Measurements from ENCODE around the gene WDR77.

The WDR77 gene

GRCh38 chr1:111424281-111424680 is 24.8 kb downstream of the WDR77 start:
- DNase-seq, result no peak

DNA sequence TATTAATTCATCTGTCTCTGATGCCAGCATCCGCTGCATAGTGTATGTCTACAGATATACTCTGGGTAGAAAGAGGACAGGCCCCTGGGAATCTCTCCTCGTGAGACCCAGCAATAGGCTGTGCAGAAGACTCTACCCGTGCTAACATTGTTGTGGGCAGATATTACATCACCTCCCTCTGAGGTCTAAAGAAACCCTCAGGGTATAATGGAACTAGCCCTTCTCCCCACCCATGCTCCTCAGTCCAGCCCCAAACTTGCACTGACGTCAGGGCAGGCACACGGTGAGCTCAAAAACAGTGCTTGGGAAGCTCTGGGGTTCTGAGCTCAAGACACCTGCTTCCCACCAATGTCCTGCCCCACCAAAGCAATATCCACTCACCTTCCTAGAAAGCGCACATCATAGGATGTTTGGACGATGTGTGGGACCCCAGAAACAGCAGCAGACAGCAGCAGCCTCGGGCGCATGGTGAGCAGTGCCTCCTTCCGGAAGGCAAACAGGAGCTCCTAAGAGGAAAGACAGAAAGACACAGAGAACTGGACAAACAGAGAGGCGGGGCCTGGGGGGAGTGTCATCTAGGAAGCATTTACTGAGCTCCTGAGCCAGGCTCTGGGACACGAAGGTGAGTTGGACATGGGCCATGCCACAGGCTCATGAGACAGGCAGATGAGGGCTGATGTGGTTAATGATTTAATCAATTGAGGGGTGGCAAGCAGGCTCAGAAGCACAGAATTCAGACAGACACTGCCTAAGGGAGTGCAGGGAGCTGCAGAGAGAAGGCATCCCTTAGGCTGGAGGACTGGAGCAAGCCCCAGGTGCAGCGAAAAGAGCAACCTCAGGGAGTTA is 26.3 kb downstream of the WDR77 start:
- DNase-seq, result no peak

DNA sequence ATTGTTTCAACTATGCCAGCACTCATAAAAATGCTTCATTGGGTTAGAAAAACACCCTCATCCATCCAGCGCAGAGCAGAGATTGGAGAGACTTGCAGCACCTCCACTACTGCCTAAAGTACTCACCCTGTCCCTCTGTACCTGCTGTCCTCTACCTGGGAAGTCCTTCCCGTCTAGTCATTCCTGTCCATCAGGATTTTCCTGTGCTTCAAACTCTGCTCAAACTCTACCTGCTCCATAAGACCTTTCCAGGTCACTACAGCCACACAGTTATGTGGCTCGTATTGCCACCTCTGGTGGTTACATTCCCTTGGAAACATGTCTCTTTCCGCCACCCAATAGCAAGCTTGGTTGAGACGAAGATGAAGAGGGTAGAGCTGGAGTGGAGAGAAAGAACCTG is 28.7 kb downstream of the WDR77 start:
- DNase-seq, result no peak

- no peak for DNase-seq
These were observed 30.0 kb downstream of the WDR77 start for GRCh38 chr1:111419037-111419436.

- DNase-seq, result no peak
These were observed 31.3 kb downstream of the WDR77 start for GRCh38 chr1:111417755-111418154.

DNA sequence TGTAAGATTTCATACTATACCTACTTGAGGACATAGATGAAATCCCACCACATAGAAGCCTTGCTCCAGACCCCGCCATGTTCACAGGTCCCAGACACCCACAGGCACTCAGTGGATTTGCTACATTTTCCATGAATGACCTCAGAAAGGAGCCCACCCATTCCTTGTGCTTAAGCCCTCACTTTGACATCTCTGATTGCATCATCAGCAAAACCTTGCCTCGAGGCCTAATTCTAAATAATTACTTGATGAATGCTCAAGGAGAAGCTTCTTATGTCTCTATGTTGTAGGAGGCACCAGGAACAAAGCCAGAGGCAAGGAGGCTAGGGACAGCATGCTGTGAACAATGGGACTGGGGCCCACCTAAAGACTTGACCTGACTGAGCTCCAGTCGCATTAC is 33.6 kb downstream of the WDR77 start:
- no peak for DNase-seq

DNA sequence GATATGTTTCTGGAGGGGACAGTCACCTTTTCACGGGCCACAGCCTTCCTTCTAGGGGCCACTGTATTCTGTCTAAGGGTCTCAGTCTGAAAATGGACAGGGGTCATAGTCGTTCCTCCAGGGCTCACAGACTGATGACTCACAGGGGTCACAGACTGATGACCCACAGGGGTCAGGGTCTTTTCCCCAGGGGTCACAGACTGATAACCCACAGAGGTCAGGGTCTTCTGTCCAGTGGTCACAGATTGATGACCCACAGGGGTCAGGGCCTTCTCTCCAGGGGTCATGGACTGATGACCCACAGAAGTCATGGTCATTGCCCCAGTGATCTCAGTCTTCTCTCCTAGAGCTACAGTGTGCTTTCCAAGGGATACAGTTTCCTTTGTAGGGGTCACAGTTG is 34.3 kb downstream of the WDR77 start:
- no peak for DNase-seq

GRCh38 chr1:111412839-111413238 is 36.2 kb downstream of the WDR77 start:
- no peak for DNase-seq

- DNase-seq, result no peak
These were observed 41.8 kb downstream of the WDR77 start for GRCh38 chr1:111407301-111407700.

DNA sequence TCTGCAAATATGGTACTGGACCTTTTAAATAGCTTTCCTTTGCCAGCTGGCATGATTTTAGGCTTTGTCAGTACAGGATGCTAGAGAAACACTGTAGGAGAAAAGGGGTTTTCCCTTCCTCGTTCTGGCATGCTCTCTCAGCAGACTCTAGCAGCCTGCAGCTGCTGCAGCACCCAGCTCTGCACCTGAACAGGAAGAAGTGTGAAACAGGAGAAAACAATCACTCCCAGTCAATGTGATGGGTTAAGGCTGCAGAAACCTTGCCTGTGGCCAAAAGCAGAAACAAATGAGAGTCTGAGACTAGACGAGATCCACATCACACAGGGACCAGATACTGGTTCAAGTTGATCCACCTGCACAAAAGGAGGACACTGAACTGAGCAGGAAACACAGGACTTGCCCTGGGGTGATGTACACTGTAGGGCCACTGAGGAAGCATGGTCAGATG is 42.7 kb downstream of the WDR77 start:
- DNase-seq, result peak in 1 of 2 donors; percentile 24

GRCh38 chr1:111404588-111404987 is 44.5 kb downstream of the WDR77 start:
- no peak for DNase-seq

DNA sequence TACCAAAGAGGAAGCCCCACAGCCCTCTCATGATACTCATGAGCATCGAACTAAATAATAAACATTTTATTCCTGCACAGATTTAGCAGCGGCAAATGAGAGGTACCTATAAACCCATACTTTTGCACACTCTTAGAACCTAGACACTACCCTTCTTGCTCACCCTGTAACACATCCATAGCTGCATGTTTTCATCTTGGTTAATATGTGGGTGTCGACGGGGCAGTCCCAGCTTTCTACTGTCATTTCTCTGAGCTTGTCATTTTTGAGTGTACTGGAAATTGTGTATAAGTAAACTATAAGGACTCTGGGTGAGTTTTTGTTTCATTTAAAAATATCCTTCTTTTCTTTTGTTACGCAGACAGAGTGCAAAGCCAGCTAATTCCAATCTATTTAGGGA is 47.0 kb downstream of the WDR77 start:
- peak in 1 of 2 donors; percentile 11 for DNase-seq

DNA sequence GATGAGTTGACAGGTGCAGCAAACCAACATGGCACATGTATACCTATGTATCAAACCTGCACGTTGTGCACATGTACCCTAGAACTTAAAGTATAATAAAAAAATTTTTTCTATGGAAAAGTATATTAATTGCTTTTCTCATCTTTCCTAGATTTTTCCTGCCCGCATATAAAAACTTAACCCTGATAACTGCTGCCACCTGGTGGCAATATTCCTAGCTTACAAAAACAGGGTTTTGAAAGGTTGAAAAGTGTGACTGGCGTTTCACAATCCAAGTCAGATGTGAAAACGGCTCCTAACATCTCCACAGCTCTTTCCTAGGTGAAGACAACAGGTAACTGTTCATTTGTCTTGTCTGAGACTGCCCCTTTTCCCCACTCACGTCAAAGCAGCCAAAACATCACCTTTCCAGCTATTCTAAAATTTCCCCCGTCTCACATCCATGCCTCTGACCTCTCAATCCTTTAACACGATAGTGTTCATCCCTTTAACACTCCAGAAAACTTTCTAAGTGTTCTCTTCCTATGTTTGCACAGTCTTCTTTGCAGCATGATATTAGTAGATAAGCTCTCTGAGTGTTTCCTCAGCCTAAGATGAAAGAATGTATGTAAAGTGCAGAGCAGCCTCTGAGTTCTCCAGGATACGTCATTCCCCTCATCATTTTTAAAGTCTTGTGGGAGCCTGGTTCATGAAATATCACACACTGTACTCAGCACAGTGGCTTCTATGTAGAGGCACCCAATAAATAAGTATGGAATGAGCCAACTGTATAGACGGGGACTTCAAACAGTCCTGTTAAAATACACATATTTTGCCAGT is 49.1 kb downstream of the WDR77 start:
- DNase-seq, result peak; percentile 43 to 47

DNA sequence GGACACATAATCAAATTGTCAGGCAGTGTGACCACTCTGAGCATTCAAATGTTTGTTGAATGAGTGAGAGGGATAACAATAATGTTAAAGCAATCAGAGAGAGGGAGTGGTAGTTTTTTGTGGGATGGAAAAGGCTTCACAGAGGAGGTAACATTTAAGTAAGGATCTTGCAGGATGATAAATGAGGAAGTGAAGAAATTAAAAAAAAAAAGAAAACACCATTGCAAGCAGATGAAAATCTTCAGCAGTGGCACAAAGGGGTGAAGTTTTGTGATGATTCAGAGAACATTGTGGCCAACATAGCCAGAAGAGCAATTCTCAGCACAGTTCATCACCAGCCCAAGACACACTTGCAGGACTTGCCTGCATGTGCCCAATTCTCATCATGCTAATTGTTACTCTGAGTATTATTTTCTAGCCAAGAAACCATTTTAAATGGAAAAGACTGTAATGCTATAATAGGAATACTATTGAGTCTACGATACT is 56.6 kb downstream of the WDR77 start:
- no peak for DNase-seq

GRCh38 chr1:111392042-111392441 is 57.0 kb downstream of the WDR77 start:
- DNase-seq, result no peak

Data from stimulated activated CD4-positive, alpha-beta T cell treated with anti-CD3 and anti-CD28 coated beads, Interleukin-2, amount 100 ng/mL, for 48 hours (primary cell).